Endothelial cell (in vitro differentiated cells): ENCODE results near the gene VSTM2L. TPM values are rescaled to one million over a fixed set of nuclear protein-coding genes. Genes with fewer than 3 reads are reported as not detected.

Experiments used
- DNase-seq: peaks from one replicate; pipeline ENCODE4 v3.0.0; 2021; ENCODE audit warnings: low spot score
- H3K27ac Mint-ChIP-seq: one replicate; pipeline ENCODE4 v1.8.0; 2021; ENCODE audit warnings: mixed read lengths, inconsistent platforms; ENCODE audit not compliant: unreplicated experiment
- H3K27me3 Mint-ChIP-seq: one replicate; pipeline ENCODE4 v1.8.0; 2021; ENCODE audit warnings: mild to moderate bottlenecking, moderate library complexity, mixed read lengths, inconsistent platforms; ENCODE audit not compliant: unreplicated experiment
- H3K36me3 Mint-ChIP-seq: one replicate; pipeline ENCODE4 v1.8.0; 2021; ENCODE audit warnings: mild to moderate bottlenecking, low read depth, mixed read lengths, inconsistent platforms; ENCODE audit not compliant: unreplicated experiment
- H3K4me1 Mint-ChIP-seq: one replicate; pipeline ENCODE4 v1.8.0; 2021; ENCODE audit warnings: mild to moderate bottlenecking, mixed read lengths, inconsistent platforms; ENCODE audit not compliant: unreplicated experiment
- H3K4me3 Mint-ChIP-seq: one replicate; pipeline ENCODE4 v1.8.0; 2021; ENCODE audit warnings: mild to moderate bottlenecking, mixed read lengths, inconsistent platforms; ENCODE audit not compliant: unreplicated experiment
- H3K9me3 Mint-ChIP-seq: one replicate; pipeline ENCODE4 v1.8.0; 2021; ENCODE audit warnings: mixed read lengths, inconsistent platforms; ENCODE audit not compliant: unreplicated experiment
- total RNA-seq: library from RNA; stranded (reverse); fragmentation: NEBNext Ultra II Directional; extraction: Animal tissue kit (Norgen Biotek cat#: 25700); gene quantifications from one replicate; pipeline ENCODE4 v1.2.1, GENCODE V29; 2021; ENCODE audit not compliant: unreplicated experiment
- TF ChIP-seq, protein P1 (sequence below): fragments of 200-600 bp; sonication (generic); IDR thresholded peaks from one replicate; pipeline ENCODE4 v1.5.0; 2021; ENCODE audit warnings: antibody characterized with exemption; ENCODE audit not compliant: unreplicated experiment

Gene VSTM2L
- total RNA-seq, 1 donor from 2014 or later, result 1.6 TPM

DNA sequence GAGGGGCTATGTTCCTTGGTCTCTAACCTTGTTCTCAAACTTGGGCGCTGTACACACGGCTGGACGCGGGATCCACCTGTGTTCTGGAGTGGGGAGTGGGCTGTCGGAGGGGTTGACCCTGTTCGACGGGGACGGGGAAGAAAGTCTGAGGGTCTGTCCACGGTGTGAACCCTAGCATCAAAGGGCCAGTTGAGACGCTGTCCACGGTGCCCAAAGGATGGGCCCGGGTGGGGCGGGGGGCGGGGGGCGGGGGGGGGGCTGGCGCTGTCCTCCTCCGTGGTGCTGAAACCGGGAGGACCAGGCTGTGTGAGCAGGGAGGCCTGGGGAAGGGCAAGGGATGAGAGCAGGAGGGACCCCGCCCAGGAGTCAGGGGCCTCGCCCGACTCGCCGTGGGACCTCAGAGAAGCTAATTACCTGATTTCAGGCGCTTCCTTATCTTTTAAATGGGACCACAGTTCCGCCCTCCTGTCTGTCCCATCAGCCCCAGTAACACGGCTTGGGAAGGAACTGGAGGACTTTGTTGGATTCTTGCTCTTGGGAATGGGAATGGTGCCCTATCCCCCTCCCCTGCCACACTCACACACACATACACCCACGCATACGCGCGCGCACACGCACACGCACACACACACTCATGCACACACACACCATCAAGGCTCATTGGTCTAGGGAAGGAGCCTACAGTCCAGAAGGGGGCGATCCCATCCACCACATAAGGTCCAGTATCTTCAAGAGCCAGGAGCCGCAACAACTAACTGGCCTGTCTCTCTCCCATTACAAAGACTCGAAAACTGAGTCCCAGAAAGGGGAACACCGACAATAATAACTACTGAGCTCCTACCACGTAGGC, 1.0 kb upstream of the VSTM2L start:
- peak; percentile 38 for DNase-seq
- Mint-ChIP-seq H3K27ac (peak overlapping the region; percentile 32), H3K4me3 (peak overlapping the region; percentile 81), H3K4me1 (peaks cover 9% of the 10 kb centered on the region), H3K27me3 (peaks cover 17% of the 10 kb centered on the region), H3K9me3 (no peaks in the 10 kb centered on the region), H3K36me3 (peaks cover 5% of the 10 kb centered on the region)
- TF ChIP-seq, protein P1, sequence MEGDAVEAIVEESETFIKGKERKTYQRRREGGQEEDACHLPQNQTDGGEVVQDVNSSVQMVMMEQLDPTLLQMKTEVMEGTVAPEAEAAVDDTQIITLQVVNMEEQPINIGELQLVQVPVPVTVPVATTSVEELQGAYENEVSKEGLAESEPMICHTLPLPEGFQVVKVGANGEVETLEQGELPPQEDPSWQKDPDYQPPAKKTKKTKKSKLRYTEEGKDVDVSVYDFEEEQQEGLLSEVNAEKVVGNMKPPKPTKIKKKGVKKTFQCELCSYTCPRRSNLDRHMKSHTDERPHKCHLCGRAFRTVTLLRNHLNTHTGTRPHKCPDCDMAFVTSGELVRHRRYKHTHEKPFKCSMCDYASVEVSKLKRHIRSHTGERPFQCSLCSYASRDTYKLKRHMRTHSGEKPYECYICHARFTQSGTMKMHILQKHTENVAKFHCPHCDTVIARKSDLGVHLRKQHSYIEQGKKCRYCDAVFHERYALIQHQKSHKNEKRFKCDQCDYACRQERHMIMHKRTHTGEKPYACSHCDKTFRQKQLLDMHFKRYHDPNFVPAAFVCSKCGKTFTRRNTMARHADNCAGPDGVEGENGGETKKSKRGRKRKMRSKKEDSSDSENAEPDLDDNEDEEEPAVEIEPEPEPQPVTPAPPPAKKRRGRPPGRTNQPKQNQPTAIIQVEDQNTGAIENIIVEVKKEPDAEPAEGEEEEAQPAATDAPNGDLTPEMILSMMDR, result no peak

DNA sequence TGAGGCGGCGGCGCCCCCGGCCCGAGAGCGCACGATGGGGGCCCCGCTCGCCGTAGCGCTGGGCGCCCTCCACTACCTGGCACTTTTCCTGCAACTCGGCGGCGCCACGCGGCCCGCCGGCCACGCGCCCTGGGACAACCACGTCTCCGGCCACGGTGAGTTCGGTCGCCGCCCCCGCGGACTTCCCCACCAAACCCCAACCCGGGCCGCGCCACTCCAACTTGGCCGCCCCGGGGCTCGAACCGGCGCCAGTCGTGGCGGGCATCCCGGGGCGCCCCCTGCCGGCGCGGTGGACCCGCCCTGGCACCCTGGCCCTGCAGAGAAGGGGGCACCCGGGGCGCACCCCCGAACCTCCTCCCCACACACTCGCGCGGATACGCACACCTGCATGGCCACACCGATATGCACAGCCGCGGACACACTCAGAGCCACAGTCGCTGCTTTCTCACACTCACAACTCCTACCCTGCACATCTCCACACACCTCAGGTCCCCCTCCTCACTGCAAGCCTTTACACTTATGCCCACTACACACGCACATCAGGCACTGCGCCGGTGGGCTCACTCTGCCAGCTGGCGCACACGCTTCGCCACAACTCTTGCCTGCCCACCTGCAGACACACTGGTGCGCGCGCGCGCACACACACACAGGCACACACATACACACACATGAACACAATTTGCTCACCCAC, 535 bp downstream of the VSTM2L start:
- Mint-ChIP-seq H3K4me1 (peaks cover 9% of the 10 kb centered on the region), H3K27ac (peak overlapping the region; percentile 64), H3K27me3 (peaks cover 17% of the 10 kb centered on the region), H3K4me3 (peak overlapping the region; percentile 92), H3K36me3 (peaks cover 5% of the 10 kb centered on the region), H3K9me3 (no peaks in the 10 kb centered on the region)
- TF ChIP-seq, protein P1, result peak; percentile 59
- peak; percentile 23 for DNase-seq

DNA sequence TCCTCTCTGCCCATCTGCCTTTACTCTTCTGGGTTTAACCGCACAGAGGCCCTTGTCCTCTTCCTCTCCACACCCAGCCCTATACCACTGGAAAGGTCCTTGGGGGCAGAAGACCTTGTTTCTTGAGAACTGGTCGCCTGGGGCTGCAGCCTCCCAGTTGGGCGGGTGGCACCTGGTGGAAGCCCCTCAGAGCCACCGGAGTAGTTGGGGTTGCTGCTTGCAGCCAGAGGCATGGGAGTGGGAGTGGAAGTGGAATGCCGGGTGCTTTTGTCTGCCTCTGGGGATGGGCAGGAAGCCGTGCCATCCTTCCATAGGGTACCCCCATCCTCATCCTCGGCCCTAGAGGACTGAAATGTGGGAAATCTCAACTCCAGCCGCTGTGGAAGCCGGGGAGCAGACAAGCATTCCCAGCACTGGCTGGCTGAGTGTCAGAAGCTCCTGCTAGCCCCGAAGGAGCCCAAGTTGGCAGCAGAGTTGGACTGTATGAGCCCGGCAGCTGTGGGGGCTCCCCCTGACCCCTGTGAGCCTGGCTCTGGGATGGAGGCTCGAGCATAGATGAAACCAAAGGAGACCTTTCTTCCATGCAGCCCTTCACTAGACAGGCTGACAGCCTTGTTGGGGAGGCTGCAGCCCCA, 1.2 kb downstream of the VSTM2L start:
- H3K27me3 Mint-ChIP-seq, result peaks cover 17% of the 10 kb centered on the region
- no peak overlapping the region for H3K27ac Mint-ChIP-seq
- H3K4me3 Mint-ChIP-seq, result peak overlapping the region; percentile 92
- TF ChIP-seq, protein P1, result no peak
- H3K4me1 Mint-ChIP-seq, result peaks cover 9% of the 10 kb centered on the region
- H3K36me3 Mint-ChIP-seq, result peaks cover 5% of the 10 kb centered on the region
- DNase-seq, result no peak
- no peaks in the 10 kb centered on the region for H3K9me3 Mint-ChIP-seq

DNA sequence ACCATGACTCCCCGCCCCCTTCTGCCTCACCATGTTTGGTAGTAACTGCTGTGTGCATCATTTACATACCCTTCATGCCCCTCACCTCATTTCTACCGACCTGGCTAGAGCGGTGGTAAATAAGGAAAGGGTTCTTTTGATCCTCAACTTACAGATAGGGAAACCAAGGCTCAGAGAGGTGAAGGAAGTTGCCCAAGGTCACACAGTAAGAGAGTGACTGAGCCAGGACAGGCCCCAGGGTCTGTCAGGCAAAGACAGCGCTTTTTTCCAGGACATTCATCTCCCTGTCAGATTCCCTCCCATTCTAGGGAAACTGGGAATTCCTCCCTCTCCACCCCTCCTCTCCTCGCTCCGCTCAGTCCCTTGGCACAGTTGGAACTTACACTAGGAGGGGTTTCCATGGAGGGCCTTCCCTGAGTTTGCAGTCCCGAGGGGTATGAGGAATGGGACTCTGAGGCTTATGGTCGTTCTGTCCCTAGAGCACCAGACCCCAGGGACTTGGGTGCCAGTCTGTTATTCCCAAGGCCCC, 2.0 kb downstream of the VSTM2L start:
- Mint-ChIP-seq H3K4me3 (no peak overlapping the region), H3K9me3 (no peaks in the 10 kb centered on the region), H3K27me3 (peaks cover 17% of the 10 kb centered on the region), H3K27ac (no peak overlapping the region), H3K36me3 (peaks cover 5% of the 10 kb centered on the region), H3K4me1 (peaks cover 9% of the 10 kb centered on the region)
- TF ChIP-seq, protein P1, result no peak
- DNase-seq, result no peak
